Activated naive CD4-positive, alpha-beta T cell treated with anti-CD3 and anti-CD28 coated beads for 36 hours (primary cell): ENCODE measurements around the gene PITPNC1. TPM values are rescaled to one million over a fixed set of nuclear protein-coding genes. Genes with fewer than 3 reads are reported as not detected.
"Not testable (repeated sequence)": the region's sequence is repeated elsewhere in the genome, so short reads cannot be mapped to it uniquely, and the experiment has no call there.

Experiments used
- CTCF ChIA-PET: fragments of 350-600 bp; sonication (Branson Sonifier 250); formaldehyde crosslinking; loops from one replicate; lab custom pipeline; 2021; ENCODE audit warnings: antibody characterized with exemption; lab: Charles Lee
- DNase-seq: peaks from one replicate; pipeline ENCODE4 v3.0.0-alpha.2; 2020
- H3K27ac Mint-ChIP-seq: one replicate; pipeline ENCODE4 v1.8.0; 2021; ENCODE audit warnings: mild to moderate bottlenecking, mixed read lengths
- H3K27me3 Mint-ChIP-seq: one replicate; pipeline ENCODE4 v1.8.0; 2021; ENCODE audit warnings: low read depth, mixed read lengths
- H3K36me3 Mint-ChIP-seq: one replicate; pipeline ENCODE4 v1.8.0; 2021; ENCODE audit warnings: low read depth, mixed read lengths
- H3K4me1 Mint-ChIP-seq: one replicate; pipeline ENCODE4 v1.8.0; 2021; ENCODE audit warnings: low read depth, mixed read lengths
- H3K4me3 Mint-ChIP-seq: one replicate; pipeline ENCODE4 v1.8.0; 2021; ENCODE audit warnings: mild to moderate bottlenecking, moderate library complexity, mixed read lengths
- H3K9me3 Mint-ChIP-seq: one replicate; pipeline ENCODE4 v1.8.0; 2021; ENCODE audit warnings: mixed read lengths
- intact Hi-C: fragments of 100-400 bp; cut with micrococcal nuclease; formaldehyde crosslinking; loops from one replicate; pipeline ENCODE4 v1.15.1; 2023
- total RNA-seq, 2 experiments: library from RNA; stranded (reverse); gene quantifications; one replicate each; pipeline ENCODE4 v1.2.3, GENCODE V29; 2021

The PITPNC1 gene
- total RNA-seq, 2 experiments from 2014 or later = 58.7 to 60.0 TPM

DNA sequence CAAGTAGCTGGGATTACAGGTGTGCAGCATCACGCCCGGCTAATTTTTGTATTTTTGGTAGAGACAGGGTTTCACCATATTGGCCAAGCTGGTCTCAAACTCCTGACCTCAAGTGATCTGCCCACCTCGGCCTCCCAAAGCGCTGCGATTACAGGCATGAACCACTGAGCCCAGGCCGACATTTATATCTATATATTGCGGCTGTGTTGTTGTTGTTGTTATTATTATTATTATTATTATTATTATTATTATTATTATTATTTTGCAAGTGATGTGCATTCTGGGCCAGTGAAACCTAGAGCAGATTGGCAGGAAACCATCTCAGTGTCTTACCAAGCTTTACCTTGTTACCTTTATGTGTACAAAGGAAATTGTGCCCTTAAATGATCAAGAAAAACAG lies 253.8 kb downstream of the PITPNC1 start:
- H3K36me3 Mint-ChIP-seq, DNase-seq, H3K27ac Mint-ChIP-seq, H3K4me3 Mint-ChIP-seq, H3K4me1 Mint-ChIP-seq, H3K9me3 Mint-ChIP-seq, H3K27me3 Mint-ChIP-seq: not testable (repeated sequence)
- CTCF ChIA-PET = interaction anchor here (1.2 to 3.1 kb wide), 2 partner anchors 20 to 256 kb away, joined by 4 to 22 read pairs; no protein-coding TSS in a partner anchor
- intact Hi-C loops = loop anchor here (1.0 kb wide), 1 partner anchor 257 kb away; no protein-coding TSS in a partner anchor

DNA sequence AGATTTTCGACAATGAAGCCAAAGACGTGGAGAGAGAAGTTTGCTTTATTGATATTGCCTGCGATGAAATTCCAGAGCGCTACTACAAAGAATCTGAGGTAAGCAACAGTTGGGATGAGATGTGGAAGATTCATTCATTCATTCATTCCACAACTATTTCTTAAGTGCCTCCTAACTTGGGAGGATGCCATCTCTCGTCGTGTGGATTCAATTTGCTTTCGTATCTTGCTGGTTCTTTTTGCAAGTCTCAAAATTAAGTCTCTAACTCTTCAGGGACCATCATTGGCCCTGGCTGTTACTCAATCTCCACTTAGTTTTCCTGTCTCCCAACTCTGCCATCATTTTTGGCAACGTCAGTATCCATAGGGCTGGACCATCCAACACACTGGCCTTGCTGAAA lies 255.1 kb downstream of the PITPNC1 start:
- Mint-ChIP-seq H3K9me3 (peaks cover 3% of the 10 kb centered on the region), H3K36me3 (peaks cover 8% of the 10 kb centered on the region), H3K27me3 (no peaks in the 10 kb centered on the region), H3K4me3 (no peak overlapping the region), H3K4me1 (no peaks in the 10 kb centered on the region), H3K27ac (no peak overlapping the region)
- CTCF ChIA-PET = interaction anchor here (0.5 kb wide), 1 partner anchor 352 kb away, joined by 3 read pairs; no protein-coding TSS in a partner anchor
- DNase-seq = no peak
- intact Hi-C loops = no loop called here

DNA sequence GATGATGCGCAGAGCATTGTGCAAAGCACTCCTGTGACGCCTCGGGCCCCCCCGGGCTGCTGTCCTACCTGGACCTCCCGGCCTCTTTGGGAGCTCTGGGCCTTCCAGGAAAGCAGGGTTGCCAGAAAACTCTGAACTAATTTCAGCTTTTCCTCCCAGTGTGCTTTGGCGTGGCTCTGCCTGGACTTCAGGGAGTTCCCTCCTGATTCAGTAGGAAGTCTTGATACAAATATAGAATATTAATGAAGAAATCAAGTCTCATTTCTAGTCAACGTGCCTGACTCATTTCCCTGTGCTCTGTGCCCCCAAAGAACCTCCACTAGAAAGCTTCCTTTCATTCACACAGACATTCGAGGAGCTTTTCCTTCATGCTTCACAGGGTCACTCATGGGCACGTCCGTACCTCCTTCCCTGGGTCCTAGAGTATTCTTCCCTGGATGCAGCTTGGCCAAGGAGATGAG lies 256.7 kb downstream of the PITPNC1 start:
- CTCF ChIA-PET = interaction anchor here (1.2 kb wide), 1 partner anchor 258 kb away, joined by 3 read pairs; no protein-coding TSS in a partner anchor
- H3K36me3 Mint-ChIP-seq = peaks cover 8% of the 10 kb centered on the region
- DNase-seq = no peak
- H3K27me3 Mint-ChIP-seq = no peaks in the 10 kb centered on the region
- H3K9me3 Mint-ChIP-seq = no peaks in the 10 kb centered on the region
- no peaks in the 10 kb centered on the region for H3K4me1 Mint-ChIP-seq
- H3K4me3 Mint-ChIP-seq = no peak overlapping the region
- intact Hi-C loops = no loop called here
- no peak overlapping the region for H3K27ac Mint-ChIP-seq

DNA sequence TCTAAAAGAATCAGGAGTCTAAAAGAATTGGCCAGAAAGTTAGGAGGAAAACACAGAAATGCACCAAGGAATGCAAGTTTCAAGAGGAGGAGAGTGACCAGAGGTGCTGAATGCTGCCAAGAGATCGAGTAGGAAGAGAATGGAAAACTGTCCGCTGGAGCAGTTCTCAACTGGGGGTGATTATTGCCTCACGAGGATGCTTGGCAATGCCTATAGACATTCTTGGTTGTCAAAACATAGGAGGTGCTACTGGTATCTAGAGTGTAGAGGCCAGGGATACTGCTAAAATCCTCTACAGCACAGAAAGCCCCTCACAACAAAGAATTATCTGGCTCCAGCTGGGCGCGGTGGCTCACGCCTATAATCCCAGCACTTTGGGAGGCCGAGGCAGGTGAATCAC lies 258.6 kb downstream of the PITPNC1 start:
- CTCF ChIA-PET = interaction anchor here (1.1 kb wide), 1 partner anchor 261 kb away, joined by 3 read pairs; no protein-coding TSS in a partner anchor
- Mint-ChIP-seq H3K4me3 (no peak overlapping the region), H3K36me3 (peaks cover 8% of the 10 kb centered on the region), H3K9me3 (no peaks in the 10 kb centered on the region), H3K27ac (no peak overlapping the region), H3K27me3 (no peaks in the 10 kb centered on the region), H3K4me1 (no peaks in the 10 kb centered on the region)
- no peak for DNase-seq
- intact Hi-C loops = no loop called here

DNA sequence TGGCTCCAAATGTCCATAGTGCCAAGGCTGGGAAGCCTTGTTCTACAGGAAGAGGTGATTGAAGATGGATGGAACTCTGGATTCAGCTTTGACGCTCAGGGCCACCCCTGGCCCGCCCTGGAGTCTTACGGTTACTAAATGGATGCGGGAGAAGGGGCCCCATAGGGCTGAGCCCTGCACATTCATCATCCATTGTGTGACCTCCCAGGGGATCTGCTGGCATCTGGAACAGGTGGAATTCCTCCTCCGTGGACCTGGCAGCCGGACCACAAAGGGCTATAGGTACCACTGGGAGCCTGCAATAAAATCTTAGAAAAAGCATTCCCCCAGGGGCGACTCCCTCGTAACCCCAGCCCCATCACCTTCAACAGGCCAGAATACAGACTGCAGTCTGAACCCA lies 259.2 kb downstream of the PITPNC1 start:
- Mint-ChIP-seq H3K36me3 (peaks cover 8% of the 10 kb centered on the region), H3K4me3 (no peak overlapping the region), H3K27ac (no peak overlapping the region), H3K4me1 (no peaks in the 10 kb centered on the region), H3K27me3 (no peaks in the 10 kb centered on the region), H3K9me3 (no peaks in the 10 kb centered on the region)
- CTCF ChIA-PET = no interaction called here
- intact Hi-C loops = no loop called here
- no peak for DNase-seq

DNA sequence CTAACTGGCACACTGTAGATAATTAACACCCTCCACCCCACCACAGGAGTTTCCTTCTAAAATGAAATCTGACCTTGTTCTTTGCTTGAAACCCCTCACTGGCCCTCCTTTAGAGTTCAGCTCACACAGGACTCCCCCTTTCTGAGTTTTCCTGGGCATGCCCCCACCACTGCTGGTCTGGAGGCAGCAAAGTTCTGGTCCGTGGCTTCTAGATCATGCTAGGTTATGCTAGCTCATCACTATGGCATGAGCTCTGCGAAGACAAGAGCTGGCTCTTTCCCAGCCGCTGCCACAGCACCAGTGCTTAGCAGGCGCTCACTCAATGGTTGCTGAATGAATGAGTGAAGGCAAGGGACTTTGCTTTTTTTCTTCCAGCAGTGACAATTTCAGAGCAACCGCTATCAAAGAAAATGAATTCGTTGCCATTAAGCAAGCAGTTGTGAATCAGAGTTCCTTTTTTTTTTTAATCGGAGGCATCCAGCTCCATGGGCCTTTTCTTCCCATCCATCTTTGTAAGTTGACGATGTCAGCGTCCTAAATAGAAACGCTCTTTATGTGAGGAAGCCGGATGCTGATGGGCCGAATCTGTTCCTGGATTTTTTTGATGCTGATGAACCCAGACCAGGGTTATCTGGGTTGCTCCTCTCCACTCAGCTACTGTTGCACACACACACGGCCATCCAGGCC lies 259.9 kb downstream of the PITPNC1 start:
- Mint-ChIP-seq H3K4me3 (no peak overlapping the region), H3K36me3 (peaks cover 8% of the 10 kb centered on the region), H3K27ac (no peak overlapping the region), H3K4me1 (no peaks in the 10 kb centered on the region), H3K27me3 (no peaks in the 10 kb centered on the region), H3K9me3 (no peaks in the 10 kb centered on the region)
- no peak for DNase-seq
- CTCF ChIA-PET = interaction anchor here (1.4 kb wide), 1 partner anchor 9 kb away, joined by 4 read pairs; no protein-coding TSS in a partner anchor
- intact Hi-C loops = no loop called here

DNA sequence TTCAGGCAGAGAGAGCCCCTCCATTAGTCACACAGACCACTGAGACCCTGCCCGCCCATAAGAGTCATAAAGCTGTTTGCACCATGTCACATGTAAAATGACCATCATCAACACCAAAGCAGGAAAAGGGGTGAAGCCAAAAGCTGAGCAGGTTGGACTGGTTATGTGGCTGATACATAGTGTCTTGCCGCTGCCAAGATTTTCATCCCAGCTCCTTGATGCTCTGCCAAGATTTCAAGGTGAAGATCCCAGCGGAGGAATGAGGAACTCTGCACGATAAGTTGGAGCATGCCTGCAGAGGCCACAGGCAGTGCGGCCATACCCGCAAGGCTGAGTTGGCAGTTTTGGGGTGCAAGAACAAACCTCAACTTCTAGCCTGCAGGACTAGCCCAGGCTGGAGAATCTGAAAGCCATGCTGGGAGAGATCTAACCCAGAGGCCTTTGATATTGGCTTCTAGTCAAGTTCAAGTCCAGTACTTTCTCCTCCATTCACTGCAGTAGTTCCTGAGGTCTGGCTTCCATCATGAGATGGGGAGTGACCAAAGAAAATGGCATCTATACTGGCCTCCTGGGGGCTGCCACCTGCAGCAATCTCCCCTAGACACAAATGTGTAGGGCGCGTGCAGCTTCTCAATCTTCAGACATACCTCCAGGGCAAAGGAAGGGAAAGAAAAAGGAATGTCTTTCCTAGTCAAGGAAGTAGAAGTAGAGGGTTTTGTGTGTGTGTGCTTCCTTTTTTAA lies 261.0 kb downstream of the PITPNC1 start:
- H3K4me3 Mint-ChIP-seq = no peak overlapping the region
- no peaks in the 10 kb centered on the region for H3K27me3 Mint-ChIP-seq
- H3K27ac Mint-ChIP-seq = no peak overlapping the region
- peaks cover 7% of the 10 kb centered on the region for H3K36me3 Mint-ChIP-seq
- intact Hi-C loops = no loop called here
- no peaks in the 10 kb centered on the region for H3K9me3 Mint-ChIP-seq
- no peaks in the 10 kb centered on the region for H3K4me1 Mint-ChIP-seq
- no peak for DNase-seq
- CTCF ChIA-PET = interaction anchor here (1.4 kb wide), 1 partner anchor 10 kb away, joined by 4 read pairs; no protein-coding TSS in a partner anchor

DNA sequence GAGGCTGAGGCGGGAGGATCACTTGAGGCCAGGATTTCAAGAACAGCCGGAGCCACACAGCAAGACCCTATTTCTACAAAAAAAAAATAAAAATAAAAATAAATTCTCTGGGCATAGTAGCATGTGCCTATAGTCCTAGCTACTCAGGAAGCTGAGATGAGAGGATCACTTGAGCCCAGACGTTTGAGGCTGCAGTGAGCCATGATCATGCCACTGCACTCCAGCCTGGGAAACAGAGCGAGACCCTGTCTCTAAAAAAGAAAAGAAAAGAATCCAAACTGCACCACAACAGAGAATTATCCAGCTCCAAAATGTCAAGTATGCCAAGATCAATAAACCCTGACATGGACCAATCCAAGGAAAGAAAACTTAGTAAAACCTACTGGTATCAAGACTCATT lies 261.8 kb downstream of the PITPNC1 start:
- no peak overlapping the region for H3K27ac Mint-ChIP-seq
- CTCF ChIA-PET = interaction anchor here (0.6 kb wide), 1 partner anchor 79 kb away, joined by 3 read pairs; the partner anchor contains the start of gene NOL11

DNA sequence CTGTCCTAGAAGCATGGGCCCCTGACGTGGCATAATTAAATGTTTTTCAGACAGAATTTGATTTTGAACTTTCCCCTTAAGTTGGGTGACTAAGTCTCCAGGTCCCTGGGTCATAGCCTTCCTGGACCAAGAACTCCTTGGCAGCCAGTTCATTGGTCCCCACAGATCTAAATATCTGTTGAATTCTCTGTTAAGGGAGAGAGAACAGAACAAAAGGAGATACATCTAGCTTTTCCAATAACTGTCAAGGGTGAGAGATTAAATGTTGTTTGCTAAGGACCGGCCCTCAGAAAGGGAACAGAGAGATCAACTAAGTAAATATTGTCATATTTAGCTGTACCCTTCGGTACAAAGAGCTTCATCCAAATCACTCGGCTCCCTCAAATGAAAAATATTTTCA lies 262.5 kb downstream of the PITPNC1 start:
- no peak overlapping the region for H3K27ac Mint-ChIP-seq
- no peaks in the 10 kb centered on the region for H3K9me3 Mint-ChIP-seq
- H3K27me3 Mint-ChIP-seq = no peaks in the 10 kb centered on the region
- no peak for DNase-seq
- H3K36me3 Mint-ChIP-seq = peaks cover 4% of the 10 kb centered on the region
- intact Hi-C loops = no loop called here
- CTCF ChIA-PET = no interaction called here
- H3K4me3 Mint-ChIP-seq = no peak overlapping the region
- H3K4me1 Mint-ChIP-seq = no peaks in the 10 kb centered on the region

More for the DNA sequence above, 261.8 kb downstream of the PITPNC1 start:
- Mint-ChIP-seq H3K4me1 (no peaks in the 10 kb centered on the region), H3K27me3 (no peaks in the 10 kb centered on the region), H3K36me3 (peaks cover 7% of the 10 kb centered on the region), H3K4me3 (no peak overlapping the region), H3K9me3 (no peaks in the 10 kb centered on the region)
- intact Hi-C loops = no loop called here
- no peak for DNase-seq

DNA sequence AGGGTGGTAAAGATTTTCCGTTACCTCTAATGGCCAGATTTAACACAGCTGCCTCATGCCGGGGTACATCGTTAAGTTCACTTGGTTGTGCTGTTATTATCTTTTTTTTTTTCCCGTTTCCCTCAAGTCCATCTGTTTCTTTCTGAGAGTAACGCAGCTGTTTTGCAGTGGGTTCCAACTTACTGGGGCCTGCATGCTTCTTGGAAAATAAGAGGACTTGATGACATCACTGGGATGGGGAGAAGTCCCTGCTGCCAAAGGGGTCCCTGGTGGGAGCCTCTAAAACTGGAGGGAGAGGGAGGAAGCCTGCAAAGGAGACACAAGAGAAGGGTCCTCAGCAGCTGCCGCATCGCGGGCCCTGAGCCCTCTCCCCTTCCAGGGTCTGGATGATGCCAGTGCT lies 262.9 kb downstream of the PITPNC1 start:
- Mint-ChIP-seq H3K36me3 (peaks cover 4% of the 10 kb centered on the region), H3K27me3 (no peaks in the 10 kb centered on the region), H3K27ac (no peak overlapping the region), H3K9me3 (no peaks in the 10 kb centered on the region), H3K4me1 (no peaks in the 10 kb centered on the region), H3K4me3 (no peak overlapping the region)
- no peak for DNase-seq
- CTCF ChIA-PET = no interaction called here
- intact Hi-C loops = no loop called here

DNA sequence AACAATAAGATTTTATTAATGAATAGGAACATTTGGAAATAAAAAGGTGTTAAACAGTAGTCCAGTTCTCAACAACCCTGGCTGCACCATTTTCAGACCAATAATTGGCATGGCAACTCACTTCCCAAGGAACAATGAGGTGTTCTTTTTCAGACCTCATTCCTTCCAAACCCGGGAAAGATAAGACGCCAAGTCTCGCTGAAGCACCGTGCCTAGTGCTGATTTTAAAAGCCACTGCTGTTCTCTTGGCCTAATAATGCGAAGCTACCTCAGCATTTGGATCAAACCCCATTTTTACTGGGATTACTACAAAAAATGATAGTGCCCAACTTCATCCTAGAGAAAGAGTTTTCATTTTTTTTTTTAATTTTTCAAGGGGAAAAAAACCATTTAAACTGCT lies 265.4 kb downstream of the PITPNC1 start:
- CTCF ChIA-PET = interaction anchor here (0.6 kb wide), 1 partner anchor 34 kb away, joined by 3 read pairs; no protein-coding TSS in a partner anchor
- DNase-seq = no peak
- no peaks in the 10 kb centered on the region for H3K27me3 Mint-ChIP-seq
- no peak overlapping the region for H3K4me3 Mint-ChIP-seq
- no peaks in the 10 kb centered on the region for H3K4me1 Mint-ChIP-seq
- H3K27ac Mint-ChIP-seq = no peak overlapping the region
- H3K36me3 Mint-ChIP-seq = peaks cover 2% of the 10 kb centered on the region
- intact Hi-C loops = no loop called here
- H3K9me3 Mint-ChIP-seq = no peaks in the 10 kb centered on the region

DNA sequence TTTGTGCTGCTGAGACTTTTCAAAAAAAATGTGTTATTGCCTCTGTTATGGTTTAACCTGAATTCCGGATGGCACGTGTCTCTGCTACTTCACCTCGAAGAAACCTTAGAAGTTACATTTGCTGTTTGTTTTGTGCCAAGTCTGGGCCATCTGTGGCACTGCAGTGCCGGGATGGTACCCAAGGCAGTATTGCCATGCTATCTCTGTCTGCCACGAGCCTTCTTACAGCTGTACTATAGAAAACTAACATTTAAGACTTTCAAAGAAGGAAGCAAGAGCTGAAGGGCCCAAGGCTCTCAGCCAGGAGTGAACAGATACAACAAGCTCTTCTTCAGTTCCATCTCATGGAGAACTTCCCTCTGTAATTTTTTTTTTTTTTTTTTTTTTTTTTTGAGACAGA lies 267.0 kb downstream of the PITPNC1 start:
- CTCF ChIA-PET = no interaction called here
- DNase-seq = no peak
- H3K27ac Mint-ChIP-seq = no peak overlapping the region
- H3K9me3 Mint-ChIP-seq = no peaks in the 10 kb centered on the region
- no peak overlapping the region for H3K4me3 Mint-ChIP-seq
- H3K36me3 Mint-ChIP-seq = peaks cover 2% of the 10 kb centered on the region
- H3K27me3 Mint-ChIP-seq = no peaks in the 10 kb centered on the region
- H3K4me1 Mint-ChIP-seq = no peaks in the 10 kb centered on the region
- intact Hi-C loops = no loop called here
